A549 (cell line): ENCODE measurements around the gene CYB5B. TPM values are rescaled to one million over a fixed set of nuclear protein-coding genes. Genes with fewer than 3 reads are reported as not detected.

ENCODE experiments used
- ATAC-seq, 2 experiments: fragments of 200-7000 bp in 1 of 2; fragments of >200 bp in 1 of 2; cut with Nextera tagmentation in 1 of 2; cut with Tn5 transposase in 1 of 2; 3 replicates each; pipeline versions ENCODE4 v1.8.0 to v1.9.1; 2018 to 2020; ENCODE audit warnings: mild to moderate bottlenecking in 1 of 2, moderate library complexity in 1 of 2
- CTCF ChIA-PET: fragments of 300-600 bp; sonication (Branson Sonifier 250); formaldehyde crosslinking; extraction: SDS; loops from one replicate; lab custom pipeline; 2021; ENCODE audit warnings: antibody characterized with exemption, inconsistent platforms; lab: Yijun Ruan, JAX
- POLR2A ChIA-PET: fragments of 350-600 bp; formaldehyde crosslinking; extraction: SDS; loops from one replicate; lab custom pipeline; 2021; ENCODE audit warnings: antibody characterized with exemption, inconsistent platforms; lab: Yijun Ruan, JAX
- DNase-seq, 2 experiments: peaks; one replicate each; pipeline versions ENCODE4 v3.0.0 to v3.0.0-alpha.2; 2011 to 2016; ENCODE audit warnings: low read depth in 1 of 2, low spot score in 1 of 2
- FAIRE-seq: peaks from 2 replicates; lab custom pipeline; 2011; peaks lifted over from hg19 to GRCh38; lab: Jason Lieb, UNC
- H3K27ac ChIP-seq, 2 experiments: fragments of >200 bp; sonication (Bioruptor Twin); formaldehyde crosslinking; 3 replicates each; pipeline ENCODE4 v1.5.1; 2016 to 2017
- H3K4me1 ChIP-seq: fragments of >200 bp; sonication (Bioruptor Twin); formaldehyde crosslinking; 3 replicates; pipeline ENCODE4 v1.6.1; 2016
- H3K4me2 ChIP-seq: fragments of >200 bp; sonication (Bioruptor Twin); formaldehyde crosslinking; 3 replicates; pipeline ENCODE4 v1.6.1; 2016
- H3K4me3 ChIP-seq: fragments of >200 bp; sonication (Bioruptor Twin); formaldehyde crosslinking; 3 replicates; pipeline ENCODE4 v1.5.1; 2016
- H3K9me3 ChIP-seq: fragments of >200 bp; sonication (Bioruptor Twin); formaldehyde crosslinking; 3 replicates; pipeline ENCODE4 v1.6.1; 2016
- ATOH8 ChIP-seq: fragments of 250-450 bp; sonication (Bioruptor Pico); IDR thresholded peaks from 2 replicates; pipeline ENCODE4 v1.5.0; 2020; ENCODE audit warnings: low read depth, mild to moderate bottlenecking, moderate library complexity
- BCL3 ChIP-seq: fragments of >200 bp; sonication (Bioruptor Twin); formaldehyde crosslinking; IDR thresholded peaks from 3 replicates; pipeline ENCODE4 v1.6.1; 2016
- CEBPB ChIP-seq, 2 experiments: fragments of >200 bp in 1 of 2; sonication (Bioruptor Twin) in 1 of 2; formaldehyde crosslinking in 1 of 2; IDR thresholded peaks; 2 replicates each; pipeline ENCODE4 v1.6.1; 2012 to 2016
- EHMT2 ChIP-seq: fragments of 200-600 bp; sonication (generic); IDR thresholded peaks from 2 replicates; pipeline ENCODE4 v1.6.1; 2016; ENCODE audit warnings: antibody characterized with exemption, low read depth, mild to moderate bottlenecking, moderate library complexity
- ELK1 ChIP-seq: fragments of 150-350 bp; IDR thresholded peaks from 2 replicates; pipeline ENCODE4 v1.6.1; 2014; ENCODE audit warnings: low read depth, mild to moderate bottlenecking, low read length
- EP300 ChIP-seq, 2 experiments: fragments of >200 bp; sonication (Bioruptor Twin); formaldehyde crosslinking; IDR thresholded peaks; 2 replicates in 1 of 2; 3 replicates in 1 of 2; pipeline ENCODE4 v1.6.1; 2016 to 2017
- ESRRA ChIP-seq: fragments of 150-350 bp; IDR thresholded peaks from 2 replicates; pipeline ENCODE4 v1.6.1; 2014; ENCODE audit warnings: mild to moderate bottlenecking, low read length, borderline replicate concordance
- FOSB ChIP-seq: fragments of 250-450 bp; sonication (Bioruptor Pico); IDR thresholded peaks from 2 replicates; pipeline ENCODE4 v1.5.0; 2020; ENCODE audit warnings: mild to moderate bottlenecking, moderate library complexity
- FOSL2 ChIP-seq, 2 experiments: fragments of 450-650 bp in 1 of 2; fragments of >200 bp in 1 of 2; sonication (Bioruptor Twin) in 1 of 2; formaldehyde crosslinking; IDR thresholded peaks; 2 replicates each; pipeline versions ENCODE4 v1.5.0 to v1.6.1; 2016 to 2020; ENCODE audit warnings: mild to moderate bottlenecking in 1 of 2, moderate library complexity in 1 of 2
- FOXS1 ChIP-seq: fragments of 250-450 bp; sonication (Bioruptor Pico); IDR thresholded peaks from 2 replicates; pipeline ENCODE4 v1.5.0; 2020; ENCODE audit warnings: mild to moderate bottlenecking, moderate library complexity
- HDAC2 ChIP-seq: fragments of 200-600 bp; sonication (generic); IDR thresholded peaks from 2 replicates; pipeline ENCODE4 v1.6.1; 2016
- HOXA7 ChIP-seq: fragments of 250-450 bp; sonication (Bioruptor Pico); IDR thresholded peaks from 2 replicates; pipeline ENCODE4 v1.5.0; 2020; ENCODE audit warnings: mild to moderate bottlenecking, moderate library complexity
- HOXB5 ChIP-seq: fragments of 250-450 bp; sonication (Bioruptor Pico); IDR thresholded peaks from 2 replicates; pipeline ENCODE4 v1.5.0; 2020; ENCODE audit warnings: mild to moderate bottlenecking, moderate library complexity
- JUN ChIP-seq, 2 experiments: fragments of >200 bp; sonication (Bioruptor Twin); formaldehyde crosslinking; IDR thresholded peaks; 2 replicates in 1 of 2; 3 replicates in 1 of 2; pipeline ENCODE4 v1.6.1; 2016 to 2017
- JUNB ChIP-seq: fragments of >200 bp; sonication (Bioruptor Twin); formaldehyde crosslinking; IDR thresholded peaks from 2 replicates; pipeline ENCODE4 v1.6.1; 2016
- MAX ChIP-seq: IDR thresholded peaks from 2 replicates; pipeline ENCODE4 v1.6.1; 2012
- NPAS2 ChIP-seq: fragments of 250-450 bp; sonication (Bioruptor Pico); IDR thresholded peaks from 2 replicates; pipeline ENCODE4 v1.8.0; 2022; ENCODE audit warnings: mild to moderate bottlenecking, moderate library complexity, borderline replicate concordance
- PBX3 ChIP-seq: IDR thresholded peaks from 2 replicates; pipeline ENCODE4 v1.6.1; 2012
- POLR2AphosphoS2 ChIP-seq: conservative IDR thresholded peaks from 2 replicates; pipeline ENCODE4 v1.6.1; 2012; ENCODE audit warnings: low read length, improper control_type of control experiment, inconsistent platforms
- RAD21 ChIP-seq, 2 experiments: fragments of >200 bp in 1 of 2; sonication (Bioruptor Twin) in 1 of 2; formaldehyde crosslinking in 1 of 2; IDR thresholded peaks in 1 of 2; conservative IDR thresholded peaks in 1 of 2; 2 replicates in 1 of 2; 3 replicates in 1 of 2; pipeline ENCODE4 v1.6.1; 2012 to 2018; ENCODE audit warnings: inconsistent platforms in 1 of 2
- RCOR1 ChIP-seq: fragments of 150-350 bp; IDR thresholded peaks from 2 replicates; pipeline ENCODE4 v1.6.1; 2014; ENCODE audit warnings: antibody characterized with exemption, low read length, low read depth
- TFCP2L1 ChIP-seq: fragments of 250-450 bp; sonication (Bioruptor Pico); IDR thresholded peaks from 2 replicates; pipeline ENCODE4 v1.5.0; 2021; ENCODE audit warnings: mild to moderate bottlenecking
- TP53 ChIP-seq: fragments of 250-450 bp; sonication (Bioruptor Pico); IDR thresholded peaks from 2 replicates; pipeline ENCODE4 v1.5.0; 2021; ENCODE audit warnings: mild to moderate bottlenecking, moderate library complexity
- USF2 ChIP-seq: fragments of 450-650 bp; IDR thresholded peaks from 2 replicates; pipeline ENCODE4 v1.6.1; 2014; ENCODE audit warnings: antibody characterized with exemption
- ZFP36 ChIP-seq: fragments of 450-650 bp; IDR thresholded peaks from 2 replicates; pipeline ENCODE4 v1.6.1; 2014; ENCODE audit warnings: borderline replicate concordance; ENCODE audit not compliant: partially characterized antibody
- WGBS: methylation state at CpG from one replicate; pipeline ENCODE4 v1.1.6; 2017; ENCODE audit errors: missing lambda C conversion rate; 5-methylcytosine and 5-hydroxymethylcytosine counted together
- polyA plus RNA-seq, 4 experiments: library from polyadenylated mRNA; depleted of rRNA in 3 of 4; stranded (reverse); fragments of >200 nt; fragmentation: RNase III in 1 of 4; extraction: RNeasy Plus Mini Kit Qiagen cat#74134 plus additional on column Dnase treatment in 1 of 4; gene quantifications; 2 replicates in 3 of 4; 3 replicates in 1 of 4; pipeline ENCODE4 v1.2.3, GENCODE V29; 2011 to 2017

Gene CYB5B
- polyA plus RNA-seq, 2 of the 4 experiments (the other 2 are of a cell fraction): 248 to 477 TPM

GRCh38 chr16:69399361-69399760 is 25.1 kb upstream of the CYB5B start:
- ATAC-seq (no peak), FAIRE-seq (no peak), DNase-seq (no peak)
- TF ChIP-seq FOSL2 (IDR thresholded peaks at IDR 0.05) (no peak), FOSL2 (CRISPR knock-in tag; IDR thresholded peaks at IDR 0.05) (peak; percentile 31; the same call in 1 of the 2 replicates), HOXB5 (CRISPR knock-in tag) (no peak), USF2 (peak; percentile 50), BCL3 (0 out of 3 replicates have a peak, but pooled peaks have one; percentile 4)
- CTCF ChIA-PET: interaction anchor here (0.7 to 5.9 kb wide), 13 partner anchors 10 to 397 kb away, joined by 3 to 67 read pairs (median 7); partner anchors contain the start of genes CYB5B and NOB1
- Histone ChIP-seq H3K4me3 (no peak overlapping the region), H3K27ac (peak overlapping the region; percentile 90 to 95), H3K4me1 (peaks cover 73% of the 10 kb centered on the region), H3K4me2 (peak overlapping the region; percentile 90), H3K9me3 (no peaks in the 10 kb centered on the region)
- WGBS: 49% methylated on average over 3 of the region's 3 CpGs
- POLR2A ChIA-PET: no interaction called here

- Histone ChIP-seq H3K4me2 (no peak overlapping the region), H3K9me3 (0 out of 3 replicates have a peak, but pooled peaks cover 3% of the 10 kb centered on the region), H3K4me1 (peaks cover 74% of the 10 kb centered on the region), H3K4me3 (no peak overlapping the region), H3K27ac (peak overlapping the region; percentile 84 to 89)
- TF ChIP-seq ELK1: no peak
- no peak for TF ChIP-seq PBX3
- TF ChIP-seq NPAS2 (CRISPR knock-in tag): no peak
- no peak for TF ChIP-seq ZFP36
- no peak for TF ChIP-seq TFCP2L1
- no peak for TF ChIP-seq JUNB
- 83% methylated on average over 4 of the region's 4 CpGs for WGBS
- ChIA-PET POLR2A (no interaction called here), CTCF (interaction anchor here (1.0 kb wide), 1 partner anchor 20 kb away, joined by 3 read pairs; no protein-coding TSS in a partner anchor)
- ATAC-seq (no peak), DNase-seq (no peak), FAIRE-seq (no peak)
These were observed 22.0 kb upstream of the CYB5B start for GRCh38 chr16:69402439-69402838.

- 2% methylated on average over 4 of the region's 4 CpGs for WGBS
- POLR2A ChIA-PET: interaction anchor here (0.7 to 1.1 kb wide), 3 partner anchors 8 to 26 kb away, joined by 4 to 6 read pairs (median 5); partner anchors contain the start of gene CYB5B
- DNase-seq (peak; percentile 64 to 89), ATAC-seq (peak; percentile 85 to 91), FAIRE-seq (peak; percentile 36)
- H3K4me1 ChIP-seq: peaks cover 76% of the 10 kb centered on the region
- 0 out of 3 replicates have a peak, but pooled peaks cover 3% of the 10 kb centered on the region for H3K9me3 ChIP-seq
- peak overlapping the region; percentile 61 for H3K4me2 ChIP-seq
- H3K27ac ChIP-seq: peak overlapping the region; percentile 84 to 89
- no peak overlapping the region for H3K4me3 ChIP-seq
- CTCF ChIA-PET: interaction anchor here (0.6 to 2.8 kb wide), 9 partner anchors 8 to 455 kb away, joined by 3 to 14 read pairs (median 4); partner anchors contain the start of gene NOB1
- TF ChIP-seq EP300 (IDR thresholded peaks at IDR 0.05) (peak; percentile 86 to 93; a peak in 4 of 5 replicates), FOSB (no peak), TP53 (CRISPR knock-in tag) (no peak), RCOR1 (no peak), JUN (IDR thresholded peaks at IDR 0.05) (peak; percentile 79 to 87), BCL3 (peak; percentile 86; the same call in 2 of the 3 replicates), HDAC2 (no peak), MAX (peak; percentile 71), RAD21 (conservative IDR thresholded peaks at IDR 0.05 in 1 of 2, IDR thresholded peaks at IDR 0.05 in 1 of 2) (peak in 1 of 2 experiments; percentile 48; a peak in 2 of 5 replicates), ESRRA (no peak), TFCP2L1 (no peak), HOXA7 (CRISPR knock-in tag) (peak; percentile 53; the same call in 1 of the 2 replicates), CEBPB (IDR thresholded peaks at IDR 0.05) (peak; percentile 12 to 41; a peak in 2 of 4 replicates), ATOH8 (no peak), FOXS1 (CRISPR knock-in tag) (0 out of 2 replicates have a peak, but pooled peaks have one; percentile 30), POLR2AphosphoS2 (no peak), JUNB (peak; percentile 64), EHMT2 (no peak)
These were observed 20.1 kb upstream of the CYB5B start for GRCh38 chr16:69404275-69404805.
